A549 (cell line): ENCODE data around the gene IFITM2. TPM values are rescaled to one million over a fixed set of nuclear protein-coding genes. Genes with fewer than 3 reads are reported as not detected.

ENCODE experiments used
- ATAC-seq, 2 experiments: fragments of 200-7000 bp in 1 of 2; fragments of >200 bp in 1 of 2; cut with Nextera tagmentation in 1 of 2; cut with Tn5 transposase in 1 of 2; 3 replicates each; pipeline versions ENCODE4 v1.8.0 to v1.9.1; 2018 to 2020; ENCODE audit warnings: mild to moderate bottlenecking in 1 of 2, moderate library complexity in 1 of 2
- CTCF ChIA-PET: fragments of 300-600 bp; sonication (Branson Sonifier 250); formaldehyde crosslinking; extraction: SDS; loops from one replicate; lab custom pipeline; 2021; ENCODE audit warnings: antibody characterized with exemption, inconsistent platforms; lab: Yijun Ruan, JAX
- POLR2A ChIA-PET: fragments of 350-600 bp; formaldehyde crosslinking; extraction: SDS; loops from one replicate; lab custom pipeline; 2021; ENCODE audit warnings: antibody characterized with exemption, inconsistent platforms; lab: Yijun Ruan, JAX
- DNase-seq, 2 experiments: peaks; one replicate each; pipeline versions ENCODE4 v3.0.0 to v3.0.0-alpha.2; 2011 to 2016; ENCODE audit warnings: low read depth in 1 of 2, low spot score in 1 of 2
- FAIRE-seq: peaks from 2 replicates; lab custom pipeline; 2011; peaks lifted over from hg19 to GRCh38; lab: Jason Lieb, UNC
- H3K27ac ChIP-seq, 2 experiments: fragments of >200 bp; sonication (Bioruptor Twin); formaldehyde crosslinking; 3 replicates each; pipeline ENCODE4 v1.5.1; 2016 to 2017
- H3K4me1 ChIP-seq: fragments of >200 bp; sonication (Bioruptor Twin); formaldehyde crosslinking; 3 replicates; pipeline ENCODE4 v1.6.1; 2016
- H3K4me2 ChIP-seq: fragments of >200 bp; sonication (Bioruptor Twin); formaldehyde crosslinking; 3 replicates; pipeline ENCODE4 v1.6.1; 2016
- H3K4me3 ChIP-seq: fragments of >200 bp; sonication (Bioruptor Twin); formaldehyde crosslinking; 3 replicates; pipeline ENCODE4 v1.5.1; 2016
- H3K9me3 ChIP-seq: fragments of >200 bp; sonication (Bioruptor Twin); formaldehyde crosslinking; 3 replicates; pipeline ENCODE4 v1.6.1; 2016
- CBX2 ChIP-seq: fragments of 200-600 bp; sonication (generic); IDR thresholded peaks from 2 replicates; pipeline ENCODE4 v1.6.1; 2016; ENCODE audit warnings: low read depth, mild to moderate bottlenecking, borderline replicate concordance
- CBX8 ChIP-seq: fragments of 200-600 bp; sonication (generic); IDR thresholded peaks from 2 replicates; pipeline ENCODE4 v1.6.1; 2016
- EHMT2 ChIP-seq: fragments of 200-600 bp; sonication (generic); IDR thresholded peaks from 2 replicates; pipeline ENCODE4 v1.6.1; 2016; ENCODE audit warnings: antibody characterized with exemption, low read depth, mild to moderate bottlenecking, moderate library complexity
- EP300 ChIP-seq, 2 experiments: fragments of >200 bp; sonication (Bioruptor Twin); formaldehyde crosslinking; IDR thresholded peaks; 2 replicates in 1 of 2; 3 replicates in 1 of 2; pipeline ENCODE4 v1.6.1; 2016 to 2017
- ESRRA ChIP-seq: fragments of 150-350 bp; IDR thresholded peaks from 2 replicates; pipeline ENCODE4 v1.6.1; 2014; ENCODE audit warnings: mild to moderate bottlenecking, low read length, borderline replicate concordance
- FOSB ChIP-seq: fragments of 250-450 bp; sonication (Bioruptor Pico); IDR thresholded peaks from 2 replicates; pipeline ENCODE4 v1.5.0; 2020; ENCODE audit warnings: mild to moderate bottlenecking, moderate library complexity
- FOXS1 ChIP-seq: fragments of 250-450 bp; sonication (Bioruptor Pico); IDR thresholded peaks from 2 replicates; pipeline ENCODE4 v1.5.0; 2020; ENCODE audit warnings: mild to moderate bottlenecking, moderate library complexity
- HDAC2 ChIP-seq: fragments of 200-600 bp; sonication (generic); IDR thresholded peaks from 2 replicates; pipeline ENCODE4 v1.6.1; 2016
- HEYL ChIP-seq: fragments of 250-450 bp; sonication (Bioruptor Pico); IDR thresholded peaks from 2 replicates; pipeline ENCODE4 v1.8.0; 2021; ENCODE audit warnings: mild to moderate bottlenecking, moderate library complexity
- HOXB13 ChIP-seq: fragments of 250-450 bp; sonication (Bioruptor Pico); IDR thresholded peaks from 2 replicates; pipeline ENCODE4 v1.5.0; 2020; ENCODE audit warnings: low read depth, mild to moderate bottlenecking, moderate library complexity
- HOXB5 ChIP-seq: fragments of 250-450 bp; sonication (Bioruptor Pico); IDR thresholded peaks from 2 replicates; pipeline ENCODE4 v1.5.0; 2020; ENCODE audit warnings: mild to moderate bottlenecking, moderate library complexity
- JUNB ChIP-seq: fragments of >200 bp; sonication (Bioruptor Twin); formaldehyde crosslinking; IDR thresholded peaks from 2 replicates; pipeline ENCODE4 v1.6.1; 2016
- MAZ ChIP-seq: fragments of 150-350 bp; IDR thresholded peaks from 2 replicates; pipeline ENCODE4 v1.6.1; 2014; ENCODE audit warnings: antibody characterized with exemption, low read depth, low read length, borderline replicate concordance
- NPAS2 ChIP-seq: fragments of 250-450 bp; sonication (Bioruptor Pico); IDR thresholded peaks from 2 replicates; pipeline ENCODE4 v1.8.0; 2022; ENCODE audit warnings: mild to moderate bottlenecking, moderate library complexity, borderline replicate concordance
- NR3C1 ChIP-seq: fragments of >200 bp; sonication (Bioruptor Twin); formaldehyde crosslinking; IDR thresholded peaks from 3 replicates; pipeline ENCODE4 v1.6.1; 2017
- PHF8 ChIP-seq: fragments of 200-600 bp; sonication (generic); IDR thresholded peaks from 2 replicates; pipeline ENCODE4 v1.6.1; 2016; ENCODE audit warnings: low read depth, mild to moderate bottlenecking, antibody characterized with exemption, moderate library complexity, borderline replicate concordance
- RAD21 ChIP-seq, 2 experiments: fragments of >200 bp in 1 of 2; sonication (Bioruptor Twin) in 1 of 2; formaldehyde crosslinking in 1 of 2; IDR thresholded peaks in 1 of 2; conservative IDR thresholded peaks in 1 of 2; 2 replicates in 1 of 2; 3 replicates in 1 of 2; pipeline ENCODE4 v1.6.1; 2012 to 2018; ENCODE audit warnings: inconsistent platforms in 1 of 2
- RARB ChIP-seq: fragments of 250-450 bp; sonication (Bioruptor Pico); IDR thresholded peaks from 2 replicates; pipeline ENCODE4 v1.8.0; 2021; ENCODE audit warnings: mild to moderate bottlenecking, moderate library complexity
- SMC3 ChIP-seq: fragments of >200 bp; sonication (Bioruptor Twin); formaldehyde crosslinking; IDR thresholded peaks from 3 replicates; pipeline ENCODE4 v1.6.1; 2018; ENCODE audit warnings: inconsistent platforms
- ZC3H11A ChIP-seq: fragments of 450-650 bp; IDR thresholded peaks from 2 replicates; pipeline ENCODE4 v1.6.1; 2014; ENCODE audit warnings: antibody characterized with exemption, mild to moderate bottlenecking
- ZNF302 ChIP-seq: fragments of 250-450 bp; sonication (Bioruptor Pico); IDR thresholded peaks from 2 replicates; pipeline ENCODE4 v1.9.0; 2021; ENCODE audit warnings: inconsistent platforms, mild to moderate bottlenecking, moderate library complexity
- WGBS: methylation state at CpG from one replicate; pipeline ENCODE4 v1.1.6; 2017; ENCODE audit errors: missing lambda C conversion rate; 5-methylcytosine and 5-hydroxymethylcytosine counted together
- polyA plus RNA-seq, 4 experiments: library from polyadenylated mRNA; depleted of rRNA in 3 of 4; stranded (reverse); fragments of >200 nt; fragmentation: RNase III in 1 of 4; extraction: RNeasy Plus Mini Kit Qiagen cat#74134 plus additional on column Dnase treatment in 1 of 4; gene quantifications; 2 replicates in 3 of 4; 3 replicates in 1 of 4; pipeline ENCODE4 v1.2.3, GENCODE V29; 2011 to 2017
- TF ChIP-seq, protein P1 (sequence below): fragments of >200 bp; sonication (Bioruptor Twin); formaldehyde crosslinking; IDR thresholded peaks from 2 replicates; pipeline ENCODE4 v1.6.1; 2016
- TF ChIP-seq, protein P2 (sequence below): IDR thresholded peaks from 2 replicates; pipeline ENCODE4 v1.6.1; 2012
- TF ChIP-seq, protein P3 (sequence below): fragments of >200 bp; sonication (Bioruptor Twin); formaldehyde crosslinking; IDR thresholded peaks from 3 replicates; pipeline ENCODE4 v1.6.1; 2016
- TF ChIP-seq, protein P4 (sequence below): fragments of 150-350 bp; IDR thresholded peaks from 2 replicates; pipeline ENCODE4 v1.6.1; 2014; ENCODE audit warnings: low read depth, mild to moderate bottlenecking, low read length

IFITM2 gene
- polyA plus RNA-seq, 2 of the 4 experiments (the other 2 are of a cell fraction) = 36.4 to 43.6 TPM

DNA sequence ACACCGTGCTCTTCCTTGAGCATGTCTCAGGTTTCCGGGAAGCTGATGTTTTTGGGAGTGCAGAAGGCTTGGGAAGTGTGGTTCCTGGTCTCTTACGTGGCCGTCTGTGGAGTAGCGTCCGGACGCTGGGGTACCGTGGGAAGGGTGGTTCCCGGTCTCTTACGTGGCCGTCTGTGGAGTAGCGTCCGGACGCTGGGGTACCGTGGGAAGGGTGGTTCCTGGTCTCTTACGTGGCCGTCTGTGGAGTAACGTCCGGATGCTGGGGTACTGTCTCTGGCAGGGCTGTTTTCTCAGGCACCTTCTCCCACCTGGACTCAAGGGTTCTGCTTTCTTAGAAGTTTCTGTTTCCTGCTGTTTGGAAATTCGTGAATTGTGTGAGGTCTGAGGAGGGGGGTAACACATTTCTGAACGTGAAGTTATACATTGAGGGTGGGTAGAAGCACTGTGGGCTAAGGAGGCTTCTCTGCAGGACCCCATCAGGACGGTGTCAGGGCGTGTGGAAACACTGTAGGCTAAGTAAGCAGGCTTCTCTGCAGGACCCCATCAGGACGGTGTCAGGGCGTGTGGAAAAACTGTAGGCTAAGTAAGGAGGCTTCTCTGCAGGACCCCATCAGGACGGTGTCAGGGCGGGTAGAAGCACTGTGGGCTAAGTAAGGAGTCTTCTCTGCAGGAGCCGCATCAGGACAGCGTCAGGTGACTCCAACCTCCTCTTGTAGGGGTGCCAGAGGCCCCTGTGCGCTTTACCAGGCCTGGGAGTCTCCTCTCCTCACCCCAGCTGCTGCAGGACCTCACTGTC, 18.4 kb downstream of the IFITM2 start:
- peaks cover 9% of the 10 kb centered on the region; the same call in 2 of the 3 replicates for H3K4me1 ChIP-seq
- no peak overlapping the region for H3K4me2 ChIP-seq
- 74% methylated on average over 30 of the region's 30 CpGs for WGBS
- CTCF ChIA-PET = interaction anchor here (1.0 to 1.6 kb wide), 3 partner anchors 9 to 20 kb away, joined by 4 to 5 read pairs (median 4); no protein-coding TSS in a partner anchor
- H3K4me3 ChIP-seq = no peak overlapping the region
- peak overlapping the region in 1 of 2 experiments; percentile 57; a peak in 2 of 6 replicates for H3K27ac ChIP-seq
- no peak for FAIRE-seq
- H3K9me3 ChIP-seq = no peaks in the 10 kb centered on the region
- POLR2A ChIA-PET = no interaction called here
- TF ChIP-seq RAD21 (conservative IDR thresholded peaks at IDR 0.05 in 1 of 2, IDR thresholded peaks at IDR 0.05 in 1 of 2) (no peak), EHMT2 (no peak), EP300 (IDR thresholded peaks at IDR 0.05) (no peak), HEYL (CRISPR knock-in tag) (no peak), RARB (CRISPR knock-in tag) (no peak), ZNF302 (CRISPR knock-in tag) (no peak), CBX8 (no peak), FOXS1 (CRISPR knock-in tag) (no peak), NPAS2 (CRISPR knock-in tag) (no peak), PHF8 (no peak), ESRRA (no peak), NR3C1 (no peak), HDAC2 (no peak)
- TF ChIP-seq, protein P1, sequence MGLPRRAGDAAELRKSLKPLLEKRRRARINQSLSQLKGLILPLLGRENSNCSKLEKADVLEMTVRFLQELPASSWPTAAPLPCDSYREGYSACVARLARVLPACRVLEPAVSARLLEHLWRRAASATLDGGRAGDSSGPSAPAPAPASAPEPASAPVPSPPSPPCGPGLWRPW = no peak
- TF ChIP-seq, protein P2, sequence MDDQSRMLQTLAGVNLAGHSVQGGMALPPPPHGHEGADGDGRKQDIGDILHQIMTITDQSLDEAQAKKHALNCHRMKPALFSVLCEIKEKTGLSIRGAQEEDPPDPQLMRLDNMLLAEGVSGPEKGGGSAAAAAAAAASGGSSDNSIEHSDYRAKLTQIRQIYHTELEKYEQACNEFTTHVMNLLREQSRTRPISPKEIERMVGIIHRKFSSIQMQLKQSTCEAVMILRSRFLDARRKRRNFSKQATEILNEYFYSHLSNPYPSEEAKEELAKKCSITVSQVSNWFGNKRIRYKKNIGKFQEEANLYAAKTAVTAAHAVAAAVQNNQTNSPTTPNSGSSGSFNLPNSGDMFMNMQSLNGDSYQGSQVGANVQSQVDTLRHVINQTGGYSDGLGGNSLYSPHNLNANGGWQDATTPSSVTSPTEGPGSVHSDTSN = no peak
- no peak for DNase-seq
- peak; percentile 36 to 45; a peak in 3 of 6 replicates for ATAC-seq

DNA sequence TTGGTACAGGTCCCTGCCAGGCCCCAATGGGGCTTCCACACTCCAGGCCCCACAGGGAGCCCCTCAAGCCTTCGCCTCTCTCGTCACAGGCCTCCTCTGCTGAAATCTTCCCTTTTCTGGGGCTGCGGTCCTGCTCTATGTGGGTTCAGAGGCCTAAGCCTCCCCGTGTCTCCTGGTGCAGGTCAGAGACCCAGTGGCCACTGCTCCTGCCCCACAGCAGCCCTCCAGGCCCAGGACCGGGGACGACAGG, 18.9 kb downstream of the IFITM2 start:
- ATAC-seq = peak; percentile 40 to 44; a peak in 4 of 6 replicates
- Histone ChIP-seq H3K4me3 (no peak overlapping the region), H3K4me1 (peaks cover 9% of the 10 kb centered on the region; the same call in 1 of the 3 replicates), H3K4me2 (no peak overlapping the region), H3K27ac (peak overlapping the region in 1 of 2 experiments; percentile 57; a peak in 2 of 6 replicates), H3K9me3 (no peaks in the 10 kb centered on the region)
- no peak for TF ChIP-seq MAZ
- no peak for TF ChIP-seq CBX8
- TF ChIP-seq, protein P3, sequence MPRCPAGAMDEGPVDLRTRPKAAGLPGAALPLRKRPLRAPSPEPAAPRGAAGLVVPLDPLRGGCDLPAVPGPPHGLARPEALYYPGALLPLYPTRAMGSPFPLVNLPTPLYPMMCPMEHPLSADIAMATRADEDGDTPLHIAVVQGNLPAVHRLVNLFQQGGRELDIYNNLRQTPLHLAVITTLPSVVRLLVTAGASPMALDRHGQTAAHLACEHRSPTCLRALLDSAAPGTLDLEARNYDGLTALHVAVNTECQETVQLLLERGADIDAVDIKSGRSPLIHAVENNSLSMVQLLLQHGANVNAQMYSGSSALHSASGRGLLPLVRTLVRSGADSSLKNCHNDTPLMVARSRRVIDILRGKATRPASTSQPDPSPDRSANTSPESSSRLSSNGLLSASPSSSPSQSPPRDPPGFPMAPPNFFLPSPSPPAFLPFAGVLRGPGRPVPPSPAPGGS = no peak
- TF ChIP-seq, protein P4, sequence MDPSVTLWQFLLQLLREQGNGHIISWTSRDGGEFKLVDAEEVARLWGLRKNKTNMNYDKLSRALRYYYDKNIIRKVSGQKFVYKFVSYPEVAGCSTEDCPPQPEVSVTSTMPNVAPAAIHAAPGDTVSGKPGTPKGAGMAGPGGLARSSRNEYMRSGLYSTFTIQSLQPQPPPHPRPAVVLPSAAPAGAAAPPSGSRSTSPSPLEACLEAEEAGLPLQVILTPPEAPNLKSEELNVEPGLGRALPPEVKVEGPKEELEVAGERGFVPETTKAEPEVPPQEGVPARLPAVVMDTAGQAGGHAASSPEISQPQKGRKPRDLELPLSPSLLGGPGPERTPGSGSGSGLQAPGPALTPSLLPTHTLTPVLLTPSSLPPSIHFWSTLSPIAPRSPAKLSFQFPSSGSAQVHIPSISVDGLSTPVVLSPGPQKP = no peak
- TF ChIP-seq EHMT2 = no peak
- no peak for TF ChIP-seq ZC3H11A
- TF ChIP-seq HOXB13 (CRISPR knock-in tag) = no peak
- no peak for TF ChIP-seq RAD21 (conservative IDR thresholded peaks at IDR 0.05 in 1 of 2, IDR thresholded peaks at IDR 0.05 in 1 of 2)
- TF ChIP-seq, protein P2 = no peak
- TF ChIP-seq CBX2 = no peak
- TF ChIP-seq SMC3 = no peak
- TF ChIP-seq HOXB5 (CRISPR knock-in tag) = no peak
- TF ChIP-seq HEYL (CRISPR knock-in tag) = no peak
- TF ChIP-seq JUNB = no peak
- TF ChIP-seq FOSB (CRISPR knock-in tag) = no peak
- ChIA-PET POLR2A (no interaction called here), CTCF (interaction anchor here (1.0 to 1.6 kb wide), 3 partner anchors 10 to 20 kb away, joined by 4 to 5 read pairs (median 4); no protein-coding TSS in a partner anchor)
- WGBS = 61% methylated on average over 4 of the region's 6 CpGs
- DNase-seq = no peak
- FAIRE-seq = no peak
